Left forelimb (tissue), 1 donor: ENCODE results near the gene CLEC4C.

Source experiments
- DNase-seq: peaks from one replicate; pipeline ENCODE4 v3.0.0-alpha.2; 2018; ENCODE audit warnings: low spot score

CLEC4C gene

DNA sequence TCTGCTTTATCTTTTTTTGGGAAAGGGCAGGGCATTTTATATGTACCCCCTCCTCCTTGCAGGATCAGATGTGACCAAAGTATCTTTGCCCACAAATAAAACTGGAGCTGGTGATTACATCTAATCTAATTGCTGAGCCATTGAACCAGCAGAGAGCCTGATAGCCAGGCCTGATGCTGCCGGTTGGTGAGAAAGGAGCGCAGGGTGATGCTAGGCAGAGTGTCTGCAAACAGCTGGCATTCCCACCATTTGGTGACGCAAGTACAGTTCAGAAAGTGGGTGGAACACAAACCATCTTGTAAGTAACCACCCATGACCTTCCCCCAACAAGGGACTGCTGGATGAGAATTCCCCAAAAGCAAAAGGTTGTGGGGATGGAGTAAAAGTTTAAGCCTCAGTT is 23.2 kb downstream of the CLEC4C start:
- no peak for DNase-seq

GRCh38 chr12:7719946-7720730 is 27.0 kb downstream of the CLEC4C start:
- DNase-seq: no peak

- no peak for DNase-seq
These were observed 30.8 kb downstream of the CLEC4C start for GRCh38 chr12:7716381-7716780.

- DNase-seq: no peak
These were observed 34.2 kb downstream of the CLEC4C start for GRCh38 chr12:7712841-7713442.

DNA sequence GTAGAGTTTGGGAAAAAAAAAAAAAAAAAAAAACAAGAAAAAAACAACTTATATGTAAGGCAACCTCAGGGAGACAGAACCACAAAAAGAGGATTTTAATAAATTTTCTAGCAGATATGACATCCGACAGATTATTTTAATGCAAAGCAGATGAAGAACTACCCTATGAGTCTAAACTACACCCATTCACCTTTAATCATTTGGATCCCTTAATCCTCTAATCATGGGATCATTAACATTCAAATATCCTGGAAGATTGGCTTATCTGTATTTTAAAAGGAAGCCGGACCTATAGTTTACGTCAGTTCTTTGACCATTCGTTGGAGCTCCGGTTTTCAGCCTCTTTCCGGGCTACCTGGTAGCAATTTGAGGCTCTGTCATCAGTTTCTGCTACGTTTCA is 36.0 kb downstream of the CLEC4C start, which contains the start of gene DPPA3:
Gene DPPA3, plus strand, starts transcription at position 301 of the 400 bp plus-strand sequence. CDS start 138 bp downstream, outside the sequence.
- DNase-seq: no peak

DNA sequence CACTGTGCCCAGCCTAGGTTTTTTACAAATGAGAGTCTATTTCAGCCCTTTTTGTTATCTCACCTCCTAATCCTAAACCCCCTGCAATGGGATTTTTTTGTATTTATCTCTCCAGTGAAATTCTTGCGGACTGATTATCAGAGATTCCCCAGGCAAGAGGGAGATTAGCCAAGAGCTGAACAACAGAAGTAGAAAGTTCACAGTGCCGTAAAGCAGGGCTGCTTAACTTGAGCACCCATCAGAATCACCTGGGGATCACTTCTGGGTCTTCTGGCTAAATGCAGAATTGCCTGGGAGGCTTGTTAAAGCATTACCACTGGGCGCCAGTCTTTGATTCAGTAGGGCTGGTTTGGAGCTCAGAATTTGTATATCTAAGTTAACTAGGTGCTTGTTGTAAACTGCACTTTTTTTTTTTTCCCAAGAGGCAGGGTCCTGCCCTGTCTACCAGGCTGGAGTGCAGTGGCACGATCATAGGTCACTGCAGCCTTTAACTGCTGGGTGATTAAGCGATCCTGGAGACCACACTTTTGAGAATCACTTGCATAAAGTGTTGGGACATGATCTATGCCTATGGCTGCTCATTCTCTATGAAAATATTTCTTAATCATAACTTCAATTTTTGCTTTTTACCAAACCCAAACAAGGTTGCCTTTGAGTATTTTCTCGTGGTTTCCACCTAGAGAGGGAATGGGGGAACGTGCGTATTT is 37.1 kb downstream of the CLEC4C start:
- DNase-seq: no peak

DNA sequence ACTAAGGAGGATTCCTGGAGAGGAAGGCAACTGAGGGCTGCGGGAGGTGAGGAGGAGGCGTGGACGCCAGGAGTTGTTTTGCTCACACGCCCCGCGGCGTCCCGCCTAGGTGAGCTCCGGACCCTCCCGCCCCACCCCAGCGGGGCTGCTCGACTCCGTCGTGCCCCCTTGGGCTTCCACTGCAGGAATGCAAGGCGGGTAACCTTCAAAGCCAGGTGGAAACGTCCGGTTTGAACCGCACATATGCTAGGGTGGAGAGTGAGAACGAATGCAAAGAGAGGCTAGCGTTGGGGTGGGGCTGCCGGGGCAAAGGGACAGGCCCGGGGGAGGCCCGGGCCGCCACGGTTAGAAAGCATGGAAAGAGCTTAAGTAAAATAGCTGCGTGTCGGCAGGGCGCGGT is 41.3 kb downstream of the CLEC4C start:
- no peak for DNase-seq

GRCh38 chr12:7695566-7696197 is 51.5 kb downstream of the CLEC4C start, which contains the start of gene GDF3:
TSS of gene GDF3 (minus strand) at chr12:7695775. CDS start at chr12:7695728, 47 bp downstream.
- DNase-seq: no peak

- no peak for DNase-seq
These were observed 52.0 kb downstream of the CLEC4C start for GRCh38 chr12:7695237-7695560.

DNA sequence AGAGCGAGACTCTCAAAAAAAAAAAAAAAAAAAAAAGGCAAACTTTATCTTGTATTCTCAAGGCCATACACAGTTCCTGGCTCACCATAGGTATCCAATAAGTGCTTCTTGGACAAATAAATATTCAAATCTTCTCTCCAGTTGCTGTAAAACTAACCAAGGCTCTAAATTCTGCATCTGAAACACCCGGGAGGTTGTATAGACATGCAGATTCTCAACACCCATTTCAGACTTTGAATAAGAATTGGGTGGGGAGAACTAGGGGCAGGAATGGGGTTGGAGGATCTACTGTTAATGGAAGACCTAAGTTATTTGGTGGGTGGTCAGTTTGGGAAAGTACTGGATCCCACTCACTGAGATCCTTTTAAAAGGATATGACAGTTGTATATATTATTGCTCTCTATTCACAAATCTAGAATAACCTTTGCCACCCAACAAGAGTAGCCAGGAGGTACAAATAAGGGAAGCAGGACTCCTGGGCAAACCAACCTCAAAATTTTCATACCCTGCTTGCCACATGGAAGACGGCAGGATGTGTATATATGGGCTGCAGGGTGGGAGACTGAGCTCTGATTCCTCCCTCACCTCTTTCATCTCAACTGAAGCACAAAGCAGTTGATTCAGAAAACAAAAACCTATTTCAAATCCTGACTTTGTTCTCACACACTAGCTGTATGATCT is 52.5 kb downstream of the CLEC4C start:
- DNase-seq: no peak

DNA sequence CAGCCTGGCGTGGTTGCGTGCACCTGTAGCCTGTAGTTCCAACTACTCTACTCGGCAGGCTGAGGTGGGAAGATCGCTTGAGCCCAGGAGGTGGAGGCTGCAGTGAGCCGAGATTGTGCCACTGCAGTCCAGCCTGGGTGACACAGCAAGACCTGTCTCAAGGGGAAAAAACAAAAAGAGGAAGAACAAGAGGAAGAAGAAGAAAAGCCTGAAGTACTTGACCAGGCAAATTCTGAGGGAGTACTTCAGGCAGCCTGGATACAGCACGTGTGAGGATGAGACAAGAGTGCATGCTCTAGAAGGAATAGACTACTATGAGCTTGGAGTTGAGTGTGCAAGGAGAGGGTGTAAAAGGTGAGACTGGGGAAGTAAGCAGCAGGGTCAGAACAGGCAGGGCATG is 53.4 kb downstream of the CLEC4C start:
- no peak for DNase-seq

DNA sequence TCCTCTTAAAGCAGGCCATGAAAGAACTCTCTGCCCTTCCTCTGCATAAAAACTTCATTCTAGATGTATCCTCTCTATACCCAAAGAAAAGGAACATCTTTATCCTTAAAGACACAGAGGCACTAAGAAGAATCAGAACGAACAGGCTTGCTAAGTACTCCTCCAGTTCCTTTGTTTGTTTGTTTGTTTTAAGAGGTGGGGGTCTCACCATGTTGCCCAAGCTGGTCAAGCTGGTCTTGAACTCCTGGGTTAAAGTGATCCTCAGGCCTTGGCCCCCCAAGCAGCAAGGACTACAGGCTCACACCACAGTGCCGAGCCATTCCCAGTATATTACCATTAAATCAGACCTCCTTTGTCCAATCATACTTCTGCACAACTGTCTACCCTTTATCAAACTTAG is 65.6 kb downstream of the CLEC4C start:
- no peak for DNase-seq
